ENCODE data around the gene SPAG8. TPM values are rescaled to one million over a fixed set of nuclear protein-coding genes. Genes with fewer than 3 reads are reported as not detected.
A peak's percentile ranks its signal among the peaks of the same experiment; 100 is the strongest.

Gene SPAG8
- total and polyA plus RNA-seq, 9 of the 15 experiments (the other 6 are each of a cell fraction or from before 2014, with no cell fraction given): 0.03 to 0.47 (median 0.21) TPM

GRCh38 chr9:35814841-35815543, 2.9 kb upstream of the SPAG8 start, which contains the start of gene HINT2 (continued):
- TF ChIP-seq FOXK2 (conservative IDR thresholded peaks at IDR 0.05 in 1 of 2, IDR thresholded peaks at IDR 0.05 in 1 of 2; ENCODE audit: low read depth in 2 of 2): peak in 1 of 2 experiments; percentile 52; a peak in 1 of 4 replicates
- 0 out of 2 replicates have a peak, but pooled peaks have one; percentile 36 for TF ChIP-seq FOXJ2 (tag; IDR thresholded peaks at IDR 0.05)
- TF ChIP-seq ZNF766 (CRISPR knock-in tag; conservative IDR thresholded peaks at IDR 0.05): no peak
- TF ChIP-seq, protein P1, sequence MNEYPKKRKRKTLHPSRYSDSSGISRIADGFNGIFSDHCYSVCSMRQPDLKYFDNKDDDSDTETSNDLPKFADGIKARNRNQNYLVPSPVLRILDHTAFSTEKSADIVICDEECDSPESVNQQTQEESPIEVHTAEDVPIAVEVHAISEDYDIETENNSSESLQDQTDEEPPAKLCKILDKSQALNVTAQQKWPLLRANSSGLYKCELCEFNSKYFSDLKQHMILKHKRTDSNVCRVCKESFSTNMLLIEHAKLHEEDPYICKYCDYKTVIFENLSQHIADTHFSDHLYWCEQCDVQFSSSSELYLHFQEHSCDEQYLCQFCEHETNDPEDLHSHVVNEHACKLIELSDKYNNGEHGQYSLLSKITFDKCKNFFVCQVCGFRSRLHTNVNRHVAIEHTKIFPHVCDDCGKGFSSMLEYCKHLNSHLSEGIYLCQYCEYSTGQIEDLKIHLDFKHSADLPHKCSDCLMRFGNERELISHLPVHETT (CRISPR knock-in tag; conservative IDR thresholded peaks at IDR 0.05 in 1 of 2, IDR thresholded peaks at IDR 0.05 in 1 of 2): peak in 1 of 2 experiments; percentile 50; a peak in 2 of 4 replicates
- TF ChIP-seq RBM22 (IDR thresholded peaks at IDR 0.05; ENCODE audit: low read depth, low read length, poor library complexity, severe bottlenecking): peak; percentile 60
- peak; percentile 46; the same call in 1 of the 2 replicates for TF ChIP-seq EGR1 (conservative IDR thresholded peaks at IDR 0.05)
- TF ChIP-seq ZNF280B (CRISPR knock-in tag; IDR thresholded peaks at IDR 0.05): no peak
- TF ChIP-seq HMG20B (CRISPR knock-in tag; IDR thresholded peaks at IDR 0.05): no peak
- no peak for TF ChIP-seq SMC3 (conservative IDR thresholded peaks at IDR 0.05; ENCODE audit: insufficient read depth, low read depth, low read length)
- peak; percentile 70 for TF ChIP-seq TFAP4 (CRISPR knock-in tag; IDR thresholded peaks at IDR 0.05; ENCODE audit: borderline replicate concordance)
- peak; percentile 86 for TF ChIP-seq POLR2A (conservative IDR thresholded peaks at IDR 0.05)
- no peak for TF ChIP-seq HLTF (IDR thresholded peaks at IDR 0.05)
- TF ChIP-seq MBD2 (IDR thresholded peaks at IDR 0.05; ENCODE audit: borderline replicate concordance, low read depth): peak; percentile 93
- TF ChIP-seq CREM (IDR thresholded peaks at IDR 0.05; ENCODE audit: low read depth): peak; percentile 65
- peak; percentile 66 for TF ChIP-seq CXXC5 (CRISPR knock-in tag; IDR thresholded peaks at IDR 0.05)
- peak; percentile 98 for TF ChIP-seq RBFOX2 (IDR thresholded peaks at IDR 0.05; ENCODE audit: low read depth, low read length)
- no peak for TF ChIP-seq GTF3C2 (IDR thresholded peaks at IDR 0.05; ENCODE audit: borderline replicate concordance, extremely low read depth, insufficient read length)
- no peak for TF ChIP-seq ZNF133 (CRISPR knock-in tag; IDR thresholded peaks at IDR 0.05)
- no peak for TF ChIP-seq PHB2 (IDR thresholded peaks at IDR 0.05; ENCODE audit: low read depth)
- TF ChIP-seq BRD4 (IDR thresholded peaks at IDR 0.05): no peak
- 0 out of 2 replicates have a peak, but pooled peaks have one; percentile 43 for TF ChIP-seq KDM2B (CRISPR knock-in tag; IDR thresholded peaks at IDR 0.05)
- TF ChIP-seq CREB1 (IDR thresholded peaks at IDR 0.05): peak; percentile 25; the same call in 1 of the 2 replicates
- TF ChIP-seq CREB1 (CRISPR knock-in tag; IDR thresholded peaks at IDR 0.05): peak; percentile 45

Data from K562 (cell line).